ENCODE results near the gene FRMD7.

DNA sequence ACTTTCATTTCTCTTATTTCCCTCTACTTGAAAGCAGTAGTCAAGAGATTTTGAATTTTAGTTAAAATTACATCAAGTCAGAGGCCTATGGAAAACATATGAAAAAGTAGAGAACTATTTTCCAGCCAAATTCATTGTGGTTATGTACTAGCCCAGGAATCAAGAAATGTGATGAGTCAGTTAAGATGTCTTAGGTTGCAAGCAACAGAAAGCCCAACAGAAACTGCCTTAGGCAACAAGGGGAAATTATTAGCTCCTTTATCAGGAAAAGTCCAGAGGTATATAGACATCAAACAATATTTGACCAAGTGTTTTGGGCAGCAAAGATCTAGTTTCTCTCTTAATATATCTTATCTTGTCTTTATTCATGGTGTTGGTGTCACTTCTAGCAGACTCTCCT lies 37.8 kb upstream of the FRMD7 start:
- TF ChIP-seq CTCF (IDR thresholded peaks at IDR 0.05; ENCODE audit: low read depth, low read length) (no peak), POLR2A (IDR thresholded peaks at IDR 0.05; ENCODE audit: extremely low read depth, insufficient read length) (no peak)
- TF ChIP-seq, protein P1, sequence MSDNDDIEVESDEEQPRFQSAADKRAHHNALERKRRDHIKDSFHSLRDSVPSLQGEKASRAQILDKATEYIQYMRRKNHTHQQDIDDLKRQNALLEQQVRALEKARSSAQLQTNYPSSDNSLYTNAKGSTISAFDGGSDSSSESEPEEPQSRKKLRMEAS (IDR thresholded peaks at IDR 0.05; ENCODE audit: low read depth, low read length): no peak
